GM12874 (cell line): ENCODE results near the gene RALGPS2.

Experiments
- TF ChIP-seq, protein P1 (sequence below): IDR thresholded peaks from 2 replicates; pipeline ENCODE4 v1.5.1; 2011; ENCODE audit warnings: low read depth, mild to moderate bottlenecking, control low read depth, low read length, moderate library complexity; ENCODE audit not compliant: insufficient read depth

Gene RALGPS2, protein sequence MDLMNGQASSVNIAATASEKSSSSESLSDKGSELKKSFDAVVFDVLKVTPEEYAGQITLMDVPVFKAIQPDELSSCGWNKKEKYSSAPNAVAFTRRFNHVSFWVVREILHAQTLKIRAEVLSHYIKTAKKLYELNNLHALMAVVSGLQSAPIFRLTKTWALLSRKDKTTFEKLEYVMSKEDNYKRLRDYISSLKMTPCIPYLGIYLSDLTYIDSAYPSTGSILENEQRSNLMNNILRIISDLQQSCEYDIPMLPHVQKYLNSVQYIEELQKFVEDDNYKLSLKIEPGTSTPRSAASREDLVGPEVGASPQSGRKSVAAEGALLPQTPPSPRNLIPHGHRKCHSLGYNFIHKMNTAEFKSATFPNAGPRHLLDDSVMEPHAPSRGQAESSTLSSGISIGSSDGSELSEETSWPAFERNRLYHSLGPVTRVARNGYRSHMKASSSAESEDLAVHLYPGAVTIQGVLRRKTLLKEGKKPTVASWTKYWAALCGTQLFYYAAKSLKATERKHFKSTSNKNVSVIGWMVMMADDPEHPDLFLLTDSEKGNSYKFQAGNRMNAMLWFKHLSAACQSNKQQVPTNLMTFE

DNA sequence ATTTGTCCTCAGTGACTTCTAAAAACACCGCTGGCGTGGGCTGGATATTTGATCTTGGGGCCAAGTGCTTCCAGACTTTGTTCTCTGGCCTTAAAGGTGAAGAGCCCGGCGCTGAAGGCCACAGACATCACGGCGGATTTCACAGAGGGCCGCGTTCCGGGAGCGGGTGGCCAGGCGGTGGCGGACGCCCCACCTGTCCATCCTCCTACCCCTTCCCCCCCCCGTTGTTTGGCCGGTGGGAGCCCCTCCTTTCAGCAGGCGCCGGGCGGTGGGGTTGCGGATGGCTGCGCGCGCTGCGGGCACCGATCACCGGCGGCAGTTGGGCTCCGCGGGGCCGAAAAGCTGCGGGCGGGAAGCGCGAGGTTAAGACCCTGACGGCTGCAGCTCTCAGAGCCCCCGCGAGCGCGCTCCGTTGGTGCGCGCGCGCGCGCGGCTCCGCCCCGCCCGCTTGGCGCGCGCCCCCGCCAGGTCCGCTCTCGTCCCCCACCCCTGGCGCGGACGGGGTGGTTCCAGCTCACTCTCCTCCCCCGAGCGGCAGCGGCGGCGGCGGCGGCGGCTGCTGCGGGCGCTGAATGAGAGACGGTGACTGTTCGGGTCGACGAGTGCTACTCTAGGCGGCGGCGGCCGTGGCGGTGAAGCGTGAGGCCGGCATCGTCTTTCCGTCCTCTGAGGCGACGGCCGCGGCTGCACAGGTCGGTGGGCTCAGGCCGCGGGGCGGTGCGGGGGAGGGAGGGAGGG, at the start of gene RALGPS2:
Gene RALGPS2, plus strand, starts transcription at position 517 of the 738 bp plus-strand sequence. CDS start 51,521 bp downstream, outside the sequence.
- TF ChIP-seq, protein P1, sequence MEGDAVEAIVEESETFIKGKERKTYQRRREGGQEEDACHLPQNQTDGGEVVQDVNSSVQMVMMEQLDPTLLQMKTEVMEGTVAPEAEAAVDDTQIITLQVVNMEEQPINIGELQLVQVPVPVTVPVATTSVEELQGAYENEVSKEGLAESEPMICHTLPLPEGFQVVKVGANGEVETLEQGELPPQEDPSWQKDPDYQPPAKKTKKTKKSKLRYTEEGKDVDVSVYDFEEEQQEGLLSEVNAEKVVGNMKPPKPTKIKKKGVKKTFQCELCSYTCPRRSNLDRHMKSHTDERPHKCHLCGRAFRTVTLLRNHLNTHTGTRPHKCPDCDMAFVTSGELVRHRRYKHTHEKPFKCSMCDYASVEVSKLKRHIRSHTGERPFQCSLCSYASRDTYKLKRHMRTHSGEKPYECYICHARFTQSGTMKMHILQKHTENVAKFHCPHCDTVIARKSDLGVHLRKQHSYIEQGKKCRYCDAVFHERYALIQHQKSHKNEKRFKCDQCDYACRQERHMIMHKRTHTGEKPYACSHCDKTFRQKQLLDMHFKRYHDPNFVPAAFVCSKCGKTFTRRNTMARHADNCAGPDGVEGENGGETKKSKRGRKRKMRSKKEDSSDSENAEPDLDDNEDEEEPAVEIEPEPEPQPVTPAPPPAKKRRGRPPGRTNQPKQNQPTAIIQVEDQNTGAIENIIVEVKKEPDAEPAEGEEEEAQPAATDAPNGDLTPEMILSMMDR, result no peak

DNA sequence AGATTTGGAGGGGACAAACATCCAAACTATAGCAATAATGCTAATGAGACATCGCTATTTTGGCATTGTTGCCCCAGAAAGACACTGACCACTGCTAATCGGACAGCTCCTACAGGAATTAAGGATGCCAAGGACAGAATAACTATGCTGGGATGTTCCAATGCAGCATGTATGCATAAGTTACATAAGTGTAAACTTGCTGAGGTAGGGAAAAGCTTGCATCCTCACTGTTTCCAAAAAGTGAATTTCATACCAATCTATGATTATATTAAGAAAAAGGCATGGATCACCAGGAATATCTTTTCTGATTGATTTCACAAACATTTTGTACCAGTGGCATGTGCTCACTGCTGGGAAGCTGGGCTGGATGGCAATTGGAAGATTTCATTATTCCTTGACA, 45.8 kb upstream of the RALGPS2 start:
- TF ChIP-seq, protein P1, result no peak

DNA sequence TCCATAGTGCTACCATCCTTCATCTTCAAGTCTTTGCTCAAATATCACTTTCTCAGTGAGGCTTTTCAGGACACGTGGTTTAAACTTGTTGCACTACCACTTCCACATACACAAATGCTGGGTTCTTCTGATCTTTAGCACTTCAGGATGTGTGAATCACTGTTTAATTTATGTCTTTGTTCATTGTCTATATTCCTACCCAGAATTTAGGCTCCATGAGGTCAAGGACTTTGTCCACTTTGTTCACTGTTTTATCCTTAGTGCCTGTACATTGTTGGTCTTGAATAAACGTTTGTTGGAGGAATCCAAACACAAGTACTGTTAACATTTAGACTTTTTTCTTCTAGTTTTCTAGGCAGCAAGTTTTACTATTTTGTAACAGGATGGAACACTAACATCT, 42.6 kb upstream of the RALGPS2 start:
- TF ChIP-seq, protein P1, result no peak

DNA sequence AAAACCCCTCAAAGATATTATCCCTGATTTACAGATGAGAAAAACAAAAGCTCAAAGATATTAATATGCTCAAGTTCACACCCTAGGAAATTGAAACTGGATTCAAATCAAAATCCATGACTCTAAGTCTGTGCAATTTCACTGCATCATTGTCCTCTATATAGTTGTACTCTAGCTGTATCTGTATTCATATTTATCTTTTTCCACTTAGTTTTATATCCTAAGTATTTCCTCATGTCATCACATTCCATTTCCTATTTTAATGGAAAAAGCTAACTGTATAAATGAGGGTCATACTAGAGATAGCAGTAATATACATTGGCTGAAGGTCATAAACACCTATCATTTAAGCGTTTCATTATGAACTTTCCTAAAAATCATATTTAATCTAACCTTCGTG, 42.2 kb upstream of the RALGPS2 start:
- TF ChIP-seq, protein P1, result no peak

DNA sequence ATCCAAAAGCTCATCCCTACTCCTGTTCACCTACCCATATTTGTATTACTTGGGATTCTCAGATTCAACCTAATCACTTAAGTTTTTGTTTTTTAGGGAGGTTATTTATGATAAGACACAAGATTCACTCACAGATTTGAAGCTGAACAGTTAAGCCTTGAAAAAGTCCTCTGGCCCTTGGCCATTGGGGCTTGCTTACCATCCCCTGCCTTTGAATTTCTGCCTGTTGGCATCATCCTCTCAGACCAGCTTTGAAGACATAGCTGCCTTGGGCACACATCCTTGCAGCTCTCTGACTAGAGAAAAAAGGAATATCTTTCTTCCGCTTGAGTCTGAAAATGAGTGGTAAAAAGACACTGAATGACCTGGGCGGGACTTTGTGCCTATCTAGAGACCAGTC, 41.8 kb upstream of the RALGPS2 start:
- TF ChIP-seq, protein P1, result no peak

DNA sequence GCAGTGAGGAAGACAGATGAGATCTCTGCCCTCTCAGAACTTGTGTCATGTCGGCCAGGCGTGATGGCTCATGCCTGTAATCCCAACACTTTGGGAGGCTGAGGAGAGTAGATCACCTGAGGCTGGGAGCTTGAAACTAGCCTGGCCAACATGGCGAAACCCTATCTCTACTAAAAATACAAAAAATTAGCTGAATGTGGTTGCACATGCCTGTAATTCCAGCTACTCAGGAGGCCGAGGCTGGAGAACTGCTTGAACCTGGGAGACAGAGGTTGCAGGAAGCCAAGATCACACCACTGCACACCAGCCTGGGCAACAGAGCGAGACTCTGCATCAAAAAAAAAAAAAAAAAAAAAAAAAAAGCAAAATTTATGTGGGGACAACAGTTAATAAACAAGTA, 40.9 kb upstream of the RALGPS2 start:
- TF ChIP-seq, protein P1, result no peak

DNA sequence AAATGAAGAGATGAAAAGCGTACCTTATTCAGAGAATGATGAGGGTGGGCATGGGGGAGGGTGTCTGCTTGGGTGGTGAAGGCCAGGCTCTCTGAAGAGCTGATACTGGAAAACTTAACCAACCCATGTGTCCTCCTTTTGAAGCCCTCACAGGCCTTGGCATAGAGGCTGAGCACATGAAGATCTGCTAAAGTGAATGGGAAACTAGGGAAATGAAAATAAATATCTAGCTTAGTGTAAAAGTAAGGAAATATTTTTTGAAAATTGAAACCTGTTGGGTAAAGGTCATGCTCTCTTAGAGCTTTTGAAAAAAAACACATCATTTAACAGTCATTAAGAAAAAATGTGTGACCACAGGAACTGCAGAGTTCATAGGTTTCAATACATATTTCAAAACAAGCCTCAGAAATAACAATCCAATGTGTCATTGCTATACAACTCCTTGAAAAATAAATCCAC, 40.5 kb upstream of the RALGPS2 start:
- TF ChIP-seq, protein P1, result no peak
